ENCODE data around the gene NUP58.
A peak's percentile ranks its signal among the peaks of the same experiment; 100 is the strongest.

The NUP58 gene

GRCh38 chr13:25281193-25281934 is 20.1 kb upstream of the NUP58 start:
- H3K9ac ChIP-seq (ENCODE audit: low read depth, low read length), result no peak overlapping the region
- H3K9me3 ChIP-seq (ENCODE audit: insufficient read depth, low read length, severe bottlenecking), result no peaks in the 10 kb centered on the region
- 0 out of 2 replicates have a peak overlapping the region, but pooled peaks have one; percentile 2 for H3K4me2 ChIP-seq (ENCODE audit: insufficient read depth, low read length)
- H3K4me3 ChIP-seq (ENCODE audit: low read depth in 1 of 2, low read length in 2 of 2), result no peak overlapping the region
- no peak overlapping the region for H3K27ac ChIP-seq (ENCODE audit: low read length)
- ATAC-seq (ENCODE audit: insufficient read depth, low read depth) (peak; percentile 61; the same call in 2 of the 3 replicates), DNase-seq (no peak)
- no peaks in the 10 kb centered on the region for H3K36me3 ChIP-seq (ENCODE audit: insufficient read depth, low read length)
- no peaks in the 10 kb centered on the region for H3K27me3 ChIP-seq (ENCODE audit: insufficient read depth, low read length, poor library complexity)
- H4K20me1 ChIP-seq (ENCODE audit: insufficient read depth, low read length), result peaks cover 41% of the 10 kb centered on the region; the same call in 1 of the 2 replicates
- peaks cover 31% of the 10 kb centered on the region for H3K4me1 ChIP-seq (ENCODE audit: insufficient read depth, low read length)
- H3K79me2 ChIP-seq (ENCODE audit: insufficient read depth, low read length), result peaks cover 97% of the 10 kb centered on the region
- no peak overlapping the region for H2AFZ ChIP-seq (ENCODE audit: low read depth, low read length)
- TF ChIP-seq, protein P1, sequence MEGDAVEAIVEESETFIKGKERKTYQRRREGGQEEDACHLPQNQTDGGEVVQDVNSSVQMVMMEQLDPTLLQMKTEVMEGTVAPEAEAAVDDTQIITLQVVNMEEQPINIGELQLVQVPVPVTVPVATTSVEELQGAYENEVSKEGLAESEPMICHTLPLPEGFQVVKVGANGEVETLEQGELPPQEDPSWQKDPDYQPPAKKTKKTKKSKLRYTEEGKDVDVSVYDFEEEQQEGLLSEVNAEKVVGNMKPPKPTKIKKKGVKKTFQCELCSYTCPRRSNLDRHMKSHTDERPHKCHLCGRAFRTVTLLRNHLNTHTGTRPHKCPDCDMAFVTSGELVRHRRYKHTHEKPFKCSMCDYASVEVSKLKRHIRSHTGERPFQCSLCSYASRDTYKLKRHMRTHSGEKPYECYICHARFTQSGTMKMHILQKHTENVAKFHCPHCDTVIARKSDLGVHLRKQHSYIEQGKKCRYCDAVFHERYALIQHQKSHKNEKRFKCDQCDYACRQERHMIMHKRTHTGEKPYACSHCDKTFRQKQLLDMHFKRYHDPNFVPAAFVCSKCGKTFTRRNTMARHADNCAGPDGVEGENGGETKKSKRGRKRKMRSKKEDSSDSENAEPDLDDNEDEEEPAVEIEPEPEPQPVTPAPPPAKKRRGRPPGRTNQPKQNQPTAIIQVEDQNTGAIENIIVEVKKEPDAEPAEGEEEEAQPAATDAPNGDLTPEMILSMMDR (IDR thresholded peaks at IDR 0.05; ENCODE audit: borderline replicate concordance, extremely low read depth, low read length, poor library complexity, severe bottlenecking), result no peak
- no peak for TF ChIP-seq EZH2 (IDR thresholded peaks at IDR 0.05; ENCODE audit: borderline replicate concordance, low read depth, low read length, severe bottlenecking)

- H3K27ac ChIP-seq (ENCODE audit: low read length), result no peak overlapping the region
- 0 out of 2 replicates have a peak overlapping the region, but pooled peaks have one; percentile 2 for H3K4me2 ChIP-seq (ENCODE audit: insufficient read depth, low read length)
- no peak for ATAC-seq (ENCODE audit: insufficient read depth, low read depth)
- no peak for TF ChIP-seq EZH2 (IDR thresholded peaks at IDR 0.05; ENCODE audit: borderline replicate concordance, low read depth, low read length, severe bottlenecking)
- TF ChIP-seq, protein P1 (IDR thresholded peaks at IDR 0.05; ENCODE audit: borderline replicate concordance, extremely low read depth, low read length, poor library complexity, severe bottlenecking), result no peak
- no peaks in the 10 kb centered on the region for H3K9me3 ChIP-seq (ENCODE audit: insufficient read depth, low read length, severe bottlenecking)
- H4K20me1 ChIP-seq (ENCODE audit: insufficient read depth, low read length), result peaks cover 35% of the 10 kb centered on the region; the same call in 1 of the 2 replicates
- H3K9ac ChIP-seq (ENCODE audit: low read depth, low read length), result no peak overlapping the region
- no peak for DNase-seq
- H2AFZ ChIP-seq (ENCODE audit: low read depth, low read length), result no peak overlapping the region
- H3K4me1 ChIP-seq (ENCODE audit: insufficient read depth, low read length), result peaks cover 31% of the 10 kb centered on the region
- no peaks in the 10 kb centered on the region for H3K27me3 ChIP-seq (ENCODE audit: insufficient read depth, low read length, poor library complexity)
- peaks cover 97% of the 10 kb centered on the region for H3K79me2 ChIP-seq (ENCODE audit: insufficient read depth, low read length)
- no peak overlapping the region for H3K4me3 ChIP-seq (ENCODE audit: low read depth in 1 of 2, low read length in 2 of 2)
- no peaks in the 10 kb centered on the region; the same call in 1 of the 2 replicates for H3K36me3 ChIP-seq (ENCODE audit: insufficient read depth, low read length)
Measured at GRCh38 chr13:25281935-25282332, 19.5 kb upstream of the NUP58 start.

- no peaks in the 10 kb centered on the region for H3K9me3 ChIP-seq (ENCODE audit: insufficient read depth, low read length, severe bottlenecking)
- TF ChIP-seq, protein P1 (IDR thresholded peaks at IDR 0.05; ENCODE audit: borderline replicate concordance, extremely low read depth, low read length, poor library complexity, severe bottlenecking), result no peak
- no peak for TF ChIP-seq EZH2 (IDR thresholded peaks at IDR 0.05; ENCODE audit: borderline replicate concordance, low read depth, low read length, severe bottlenecking)
- no peaks in the 10 kb centered on the region for H3K27me3 ChIP-seq (ENCODE audit: insufficient read depth, low read length, poor library complexity)
- H3K4me1 ChIP-seq (ENCODE audit: insufficient read depth, low read length), result peaks cover 45% of the 10 kb centered on the region
- H3K4me2 ChIP-seq (ENCODE audit: insufficient read depth, low read length), result peak overlapping the region; percentile 76
- peak overlapping the region; percentile 65 to 78 for H3K4me3 ChIP-seq (ENCODE audit: low read depth in 1 of 2, low read length in 2 of 2)
- DNase-seq, result peak; percentile 58
- H3K9ac ChIP-seq (ENCODE audit: low read depth, low read length), result peak overlapping the region; percentile 75
- H3K79me2 ChIP-seq (ENCODE audit: insufficient read depth, low read length), result peaks cover 58% of the 10 kb centered on the region
- peak overlapping the region; percentile 92 for H2AFZ ChIP-seq (ENCODE audit: low read depth, low read length)
- no peaks in the 10 kb centered on the region; the same call in 1 of the 2 replicates for H3K36me3 ChIP-seq (ENCODE audit: insufficient read depth, low read length)
- peak overlapping the region; percentile 75 for H3K27ac ChIP-seq (ENCODE audit: low read length)
- ATAC-seq (ENCODE audit: insufficient read depth, low read depth), result peak; percentile 46
- H4K20me1 ChIP-seq (ENCODE audit: insufficient read depth, low read length), result peaks cover 15% of the 10 kb centered on the region; the same call in 1 of the 2 replicates
Measured at GRCh38 chr13:25286308-25286968, 15.0 kb upstream of the NUP58 start.
